Activated CD4-positive, alpha-beta T cell treated with anti-CD3 and anti-CD28 coated beads, Interleukin-2, Interleukin-4, amounts not matched to agents 100 ng/mL and 50 ng/mL, durations not matched to agents 16 hours and 8 hours (primary cell): ENCODE data around the gene GRIN3B.

Source experiments
- DNase-seq: peaks from one replicate; pipeline ENCODE4 v3.0.0-alpha.2; 2020; ENCODE audit warnings: low spot score

The GRIN3B gene

DNA sequence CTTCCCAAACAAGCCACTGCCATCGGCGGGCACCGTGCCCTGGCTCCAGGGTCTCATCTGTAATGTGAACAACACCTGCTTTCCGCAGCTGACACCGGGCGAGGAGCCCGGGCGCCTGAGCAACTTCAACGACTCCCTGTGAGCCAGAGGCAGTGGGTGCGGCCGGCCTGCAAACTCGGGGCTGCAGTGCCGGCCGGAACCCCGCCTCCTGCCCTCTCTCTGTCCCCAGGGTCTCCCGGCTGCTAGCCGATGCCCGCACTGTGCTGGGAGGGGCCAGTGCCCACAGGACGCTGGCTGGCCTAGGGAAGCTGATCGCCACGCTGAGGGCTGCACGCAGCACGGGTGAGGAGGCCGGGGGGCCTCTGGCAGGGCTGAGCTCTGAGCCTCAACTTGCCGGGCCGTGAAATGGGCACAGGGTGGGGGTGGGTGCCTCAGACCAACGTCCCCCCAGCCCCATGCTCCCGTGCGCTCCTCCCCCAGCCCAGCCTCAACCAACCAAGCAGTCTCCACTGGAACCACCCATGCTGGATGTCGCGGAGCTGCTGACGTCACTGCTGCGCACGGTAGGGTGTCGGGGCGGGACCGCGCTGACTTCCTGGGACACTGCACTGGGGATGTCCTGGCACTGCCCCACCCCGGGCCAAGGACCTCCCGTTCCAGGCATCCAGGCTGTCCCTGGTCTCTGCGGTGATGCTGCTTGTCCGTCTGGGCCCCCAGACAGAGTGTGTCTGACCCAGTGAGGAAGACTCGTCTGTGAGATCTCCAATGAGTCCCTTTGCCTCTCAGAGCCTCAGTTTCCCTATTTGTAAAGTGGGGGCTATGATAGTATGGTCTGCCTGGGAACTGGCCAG is 41.8 kb downstream of the GRIN3B start:
- DNase-seq, result no peak

- DNase-seq, result no peak
Measured at GRCh38 chr19:1042689-1043511, 42.7 kb downstream of the GRIN3B start.

GRCh38 chr19:1045247-1045603 is 45.0 kb downstream of the GRIN3B start:
- peak; percentile 63 for DNase-seq

- no peak for DNase-seq
Measured at GRCh38 chr19:1046117-1046626, 46.0 kb downstream of the GRIN3B start.

DNA sequence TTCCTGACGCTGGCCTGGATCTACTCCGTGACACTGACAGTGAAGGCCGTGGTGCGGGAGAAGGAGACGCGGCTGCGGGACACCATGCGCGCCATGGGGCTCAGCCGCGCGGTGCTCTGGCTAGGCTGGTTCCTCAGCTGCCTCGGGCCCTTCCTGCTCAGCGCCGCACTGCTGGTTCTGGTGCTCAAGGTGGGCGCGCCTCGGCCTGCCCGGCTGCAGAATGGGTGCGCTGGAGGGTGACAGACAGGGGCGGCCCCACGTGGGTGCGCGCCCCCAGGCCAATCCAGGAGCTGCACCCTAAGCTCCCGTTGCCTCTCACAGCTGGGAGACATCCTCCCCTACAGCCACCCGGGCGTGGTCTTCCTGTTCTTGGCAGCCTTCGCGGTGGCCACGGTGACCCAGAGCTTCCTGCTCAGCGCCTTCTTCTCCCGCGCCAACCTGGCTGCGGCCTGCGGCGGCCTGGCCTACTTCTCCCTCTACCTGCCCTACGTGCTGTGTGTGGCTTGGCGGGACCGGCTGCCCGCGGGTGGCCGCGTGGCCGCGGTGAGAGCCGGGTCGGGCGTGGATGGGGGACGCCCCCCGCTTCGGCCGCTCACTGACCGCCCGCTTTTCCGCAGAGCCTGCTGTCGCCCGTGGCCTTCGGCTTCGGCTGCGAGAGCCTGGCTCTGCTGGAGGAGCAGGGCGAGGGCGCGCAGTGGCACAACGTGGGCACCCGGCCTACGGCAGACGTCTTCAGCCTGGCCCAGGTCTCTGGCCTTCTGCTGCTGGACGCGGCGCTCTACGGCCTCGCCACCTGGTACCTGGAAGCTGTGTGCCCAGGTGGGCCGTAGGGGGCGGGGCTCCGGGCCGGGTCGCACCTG is 46.8 kb downstream of the GRIN3B start:
- DNase-seq, result no peak

GRCh38 chr19:1047696-1048147 is 47.5 kb downstream of the GRIN3B start:
- DNase-seq, result no peak

DNA sequence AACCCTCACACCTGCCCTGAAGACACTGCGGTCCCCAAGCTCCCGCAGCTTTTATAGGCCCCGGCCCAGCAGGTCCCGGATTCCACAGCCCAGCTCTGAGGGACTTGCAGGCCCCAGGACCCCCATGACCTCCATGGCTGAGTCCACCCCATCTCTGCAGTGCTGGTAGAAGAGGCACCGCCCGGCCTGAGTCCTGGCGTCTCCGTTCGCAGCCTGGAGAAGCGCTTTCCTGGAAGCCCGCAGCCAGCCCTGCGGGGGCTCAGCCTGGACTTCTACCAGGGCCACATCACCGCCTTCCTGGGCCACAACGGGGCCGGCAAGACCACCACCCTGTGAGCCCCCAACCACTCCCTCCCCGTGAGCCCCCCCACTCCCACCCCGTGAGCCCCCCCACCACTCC is 48.9 kb downstream of the GRIN3B start:
- no peak for DNase-seq

- no peak for DNase-seq
Measured at GRCh38 chr19:1049800-1050199, 49.6 kb downstream of the GRIN3B start.

GRCh38 chr19:1050989-1051788 is 51.0 kb downstream of the GRIN3B start:
- no peak for DNase-seq

DNA sequence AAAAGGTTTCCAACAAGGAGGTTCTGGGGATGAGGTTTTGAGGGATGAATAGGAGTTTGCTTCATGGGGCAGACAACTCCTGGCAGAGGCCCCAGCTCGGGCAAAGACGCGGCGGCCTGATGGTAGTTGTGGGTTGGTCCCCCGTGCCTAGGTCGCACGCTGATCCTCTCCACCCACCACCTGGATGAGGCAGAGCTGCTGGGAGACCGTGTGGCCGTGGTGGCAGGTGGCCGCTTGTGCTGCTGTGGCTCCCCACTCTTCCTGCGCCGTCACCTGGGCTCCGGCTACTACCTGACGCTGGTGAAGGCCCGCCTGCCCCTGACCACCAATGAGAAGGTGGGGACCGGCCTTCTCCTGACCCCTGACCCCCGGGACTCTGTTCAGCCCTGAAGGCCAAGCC is 51.6 kb downstream of the GRIN3B start:
- no peak for DNase-seq

DNA sequence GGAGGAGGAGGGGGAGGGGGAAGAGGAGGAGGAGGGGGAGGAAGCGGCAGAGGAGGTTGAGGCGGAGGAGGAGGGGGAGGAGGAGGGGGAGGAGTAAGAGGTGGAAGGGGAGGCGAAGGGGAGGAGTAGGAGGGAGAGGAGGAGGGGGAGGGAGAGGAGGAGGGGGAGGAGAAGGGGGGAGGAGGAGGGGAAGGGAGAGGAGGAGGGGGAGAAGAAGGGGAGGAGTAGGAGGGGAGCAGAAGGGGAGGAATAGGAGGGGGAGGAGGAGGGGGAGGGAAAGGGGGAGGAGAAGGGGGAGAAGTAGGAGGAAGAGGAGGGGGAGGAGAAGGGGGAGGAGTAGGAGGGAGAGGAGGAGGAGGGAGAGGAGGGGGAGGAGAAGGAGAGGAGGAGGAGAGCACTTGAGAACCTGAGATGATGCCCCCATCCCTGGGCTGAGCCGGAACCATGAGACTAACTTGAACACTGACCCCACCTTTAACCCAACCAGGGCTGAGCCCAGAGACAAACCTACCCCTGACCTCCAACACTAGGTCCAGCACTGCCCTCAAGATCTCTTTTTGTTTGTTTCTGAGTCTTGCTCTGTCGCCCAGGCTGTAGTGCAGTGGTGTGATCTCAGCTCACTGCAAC is 52.2 kb downstream of the GRIN3B start:
- DNase-seq, result no peak

DNA sequence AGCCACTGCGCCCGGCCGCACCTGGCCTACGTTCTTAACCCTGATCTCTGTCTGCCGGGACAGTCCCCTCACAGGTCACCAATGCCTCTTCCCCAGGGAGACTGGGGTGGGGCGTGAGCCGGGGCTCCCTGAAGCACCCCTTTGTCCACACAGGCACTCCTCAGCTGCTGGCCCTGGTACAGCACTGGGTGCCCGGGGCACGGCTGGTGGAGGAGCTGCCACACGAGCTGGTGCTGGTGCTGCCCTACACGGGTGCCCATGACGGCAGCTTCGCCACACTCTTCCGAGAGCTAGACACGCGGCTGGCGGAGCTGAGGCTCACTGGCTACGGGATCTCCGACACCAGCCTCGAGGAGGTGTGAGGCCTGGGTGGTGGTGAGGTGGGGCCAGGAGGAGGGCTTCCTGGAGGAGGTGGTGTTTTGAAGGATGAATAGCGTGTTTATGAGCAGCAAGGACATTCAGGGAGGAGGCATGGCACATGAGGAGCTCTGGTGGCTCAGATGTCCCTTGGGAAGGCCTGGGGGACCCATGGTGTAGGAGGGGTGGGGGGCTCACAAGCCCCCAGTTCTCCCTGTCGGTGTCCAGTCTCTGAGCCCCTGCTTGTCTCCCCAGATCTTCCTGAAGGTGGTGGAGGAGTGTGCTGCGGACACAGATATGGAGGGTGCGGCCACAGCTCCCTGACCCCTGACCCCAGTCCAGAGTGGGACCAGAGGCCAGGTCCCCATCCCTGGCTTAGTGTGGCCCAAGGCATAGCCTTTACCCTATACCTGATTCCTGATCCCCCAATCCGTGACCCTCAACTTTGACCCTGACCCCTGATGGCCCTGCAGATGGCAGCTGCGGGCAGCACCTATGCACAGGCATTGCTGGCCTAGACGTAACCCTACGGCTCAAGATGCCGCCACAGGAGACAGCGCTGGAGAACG is 53.2 kb downstream of the GRIN3B start:
- DNase-seq, result no peak

GRCh38 chr19:1054102-1055027 is 54.1 kb downstream of the GRIN3B start:
- no peak for DNase-seq

DNA sequence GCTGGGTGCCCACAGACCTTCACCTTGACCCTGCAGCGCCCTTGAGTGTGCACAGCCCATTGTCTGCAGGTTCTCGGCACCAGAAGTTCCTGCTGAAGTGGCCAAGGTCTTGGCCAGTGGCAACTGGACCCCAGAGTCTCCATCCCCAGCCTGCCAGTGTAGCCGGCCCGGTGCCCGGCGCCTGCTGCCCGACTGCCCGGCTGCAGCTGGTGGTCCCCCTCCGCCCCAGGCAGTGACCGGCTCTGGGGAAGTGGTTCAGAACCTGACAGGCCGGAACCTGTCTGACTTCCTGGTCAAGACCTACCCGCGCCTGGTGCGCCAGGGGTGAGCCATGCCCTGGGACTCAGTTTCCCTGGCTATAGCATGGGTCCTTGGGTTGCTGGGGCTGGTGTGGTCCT is 54.8 kb downstream of the GRIN3B start:
- DNase-seq, result no peak

- no peak for DNase-seq
Measured at GRCh38 chr19:1055886-1056620, 55.8 kb downstream of the GRIN3B start.

DNA sequence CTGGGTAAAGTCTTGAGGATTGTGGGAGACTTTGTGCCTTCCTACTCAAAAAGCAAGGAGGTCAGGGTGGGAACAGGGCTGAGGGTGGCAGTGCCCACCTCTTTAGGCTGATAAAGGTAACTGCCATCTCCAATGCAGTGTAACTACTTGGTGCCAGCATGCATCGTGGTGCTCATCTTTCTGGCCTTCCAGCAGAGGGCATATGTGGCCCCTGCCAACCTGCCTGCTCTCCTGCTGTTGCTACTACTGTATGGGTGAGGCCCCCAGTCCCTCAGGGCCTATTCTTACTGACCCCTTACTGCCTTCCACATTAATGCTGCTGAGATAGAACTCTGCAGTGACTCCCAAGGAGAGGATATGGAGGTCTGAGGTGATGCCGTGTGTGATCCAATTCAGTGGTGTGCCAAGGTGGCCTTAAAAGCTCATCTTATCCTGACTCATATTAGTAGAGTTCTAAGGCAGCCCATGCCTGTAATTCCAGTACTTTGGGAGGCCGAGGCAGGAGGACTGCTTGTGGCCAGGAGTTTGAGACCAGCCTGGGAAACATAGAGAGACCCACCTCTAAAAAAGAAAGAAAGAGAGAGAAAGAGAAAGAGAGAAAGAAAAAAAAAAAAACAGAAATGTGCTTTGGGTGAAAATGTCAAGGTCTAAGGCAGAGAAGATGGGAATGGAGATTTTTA is 57.1 kb downstream of the GRIN3B start:
- peak; percentile 57 for DNase-seq

DNA sequence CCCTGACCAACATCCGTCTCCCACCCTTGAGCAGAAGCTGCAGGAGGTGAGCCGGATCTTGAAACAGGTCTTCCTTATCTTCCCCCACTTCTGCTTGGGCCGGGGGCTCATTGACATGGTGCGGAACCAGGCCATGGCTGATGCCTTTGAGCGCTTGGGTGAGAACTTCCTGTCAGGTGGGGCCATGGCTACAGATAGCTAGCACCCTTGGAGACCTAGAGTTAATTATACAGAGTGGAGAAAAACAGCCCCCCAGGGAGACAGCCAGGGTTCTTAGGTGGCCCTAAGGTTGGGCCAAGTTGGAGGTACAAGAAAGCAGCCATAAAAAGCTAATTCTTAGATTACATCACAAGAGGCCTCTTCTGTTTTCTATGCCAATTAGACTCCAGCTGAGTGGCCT is 57.9 kb downstream of the GRIN3B start:
- DNase-seq, result no peak
